ENCODE measurements around the gene KRIT1.

DNA sequence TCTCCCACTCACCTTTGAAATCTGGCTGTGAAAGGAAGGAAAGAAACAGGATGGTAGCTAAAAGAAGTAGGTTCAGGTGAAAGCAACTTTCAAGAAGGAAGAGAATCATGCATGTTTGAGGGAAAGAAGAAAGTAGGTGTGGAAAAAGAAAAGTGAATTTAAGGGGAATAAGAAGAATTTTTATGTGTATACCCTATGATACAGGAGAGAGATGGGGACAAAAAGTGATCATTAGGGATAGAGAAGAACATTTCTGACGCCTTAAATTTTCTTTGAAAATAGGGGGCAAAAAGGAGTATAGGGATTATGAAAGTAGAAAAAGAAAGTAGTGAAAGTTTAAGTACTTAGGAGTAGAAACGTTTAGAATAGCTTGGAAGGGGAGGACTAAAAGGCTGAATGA lies 15.2 kb downstream of the KRIT1 start:
- no peak for TF ChIP-seq REST (IDR thresholded peaks at IDR 0.05; ENCODE audit: insufficient replicate concordance, low read depth)
- TF ChIP-seq, protein P1, sequence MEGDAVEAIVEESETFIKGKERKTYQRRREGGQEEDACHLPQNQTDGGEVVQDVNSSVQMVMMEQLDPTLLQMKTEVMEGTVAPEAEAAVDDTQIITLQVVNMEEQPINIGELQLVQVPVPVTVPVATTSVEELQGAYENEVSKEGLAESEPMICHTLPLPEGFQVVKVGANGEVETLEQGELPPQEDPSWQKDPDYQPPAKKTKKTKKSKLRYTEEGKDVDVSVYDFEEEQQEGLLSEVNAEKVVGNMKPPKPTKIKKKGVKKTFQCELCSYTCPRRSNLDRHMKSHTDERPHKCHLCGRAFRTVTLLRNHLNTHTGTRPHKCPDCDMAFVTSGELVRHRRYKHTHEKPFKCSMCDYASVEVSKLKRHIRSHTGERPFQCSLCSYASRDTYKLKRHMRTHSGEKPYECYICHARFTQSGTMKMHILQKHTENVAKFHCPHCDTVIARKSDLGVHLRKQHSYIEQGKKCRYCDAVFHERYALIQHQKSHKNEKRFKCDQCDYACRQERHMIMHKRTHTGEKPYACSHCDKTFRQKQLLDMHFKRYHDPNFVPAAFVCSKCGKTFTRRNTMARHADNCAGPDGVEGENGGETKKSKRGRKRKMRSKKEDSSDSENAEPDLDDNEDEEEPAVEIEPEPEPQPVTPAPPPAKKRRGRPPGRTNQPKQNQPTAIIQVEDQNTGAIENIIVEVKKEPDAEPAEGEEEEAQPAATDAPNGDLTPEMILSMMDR (IDR thresholded peaks at IDR 0.05; ENCODE audit: insufficient read depth, low read length), result no peak

Measured in HL-60 (cell line).